HG02981 (cell line): ENCODE results near the gene SCRG1.

Experiments used
- ATAC-seq: cut with Tn5 transposase; IDR thresholded peaks from one replicate; pipeline ENCODE4 v1.9.1; 2021; ENCODE audit warnings: mild to moderate bottlenecking, moderate library complexity; ENCODE audit not compliant: unreplicated experiment

The SCRG1 gene

DNA sequence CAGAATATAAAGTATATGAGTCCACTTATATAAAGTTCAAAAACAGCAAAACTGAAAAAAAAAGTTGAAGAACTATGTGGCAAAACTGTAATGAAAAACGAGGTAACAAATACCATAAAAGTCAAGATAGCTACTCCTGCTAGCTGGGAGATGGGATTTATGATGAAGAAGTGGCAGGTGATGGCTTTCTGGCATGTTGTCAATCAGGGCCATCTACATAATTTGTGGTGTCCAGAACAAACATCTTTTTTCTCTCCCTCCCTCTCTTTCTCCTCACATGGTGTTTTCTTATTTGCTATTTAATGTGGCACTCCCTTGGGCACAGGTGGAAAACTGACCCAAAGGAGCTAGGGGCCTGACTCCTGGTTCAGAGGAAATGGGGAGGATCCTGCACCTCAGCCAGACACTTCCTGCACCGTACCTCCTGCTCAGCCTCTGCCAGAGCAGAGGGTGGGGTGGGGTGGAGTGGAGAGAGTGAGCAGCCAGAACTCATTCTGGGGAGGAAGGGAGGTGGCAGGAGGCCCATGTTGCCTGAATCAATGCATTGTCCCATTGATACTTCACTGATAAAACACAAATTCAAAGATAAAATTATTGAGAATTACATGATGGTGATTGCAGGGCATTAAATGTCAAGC is 33.4 kb downstream of the SCRG1 start:
- ATAC-seq: no peak

DNA sequence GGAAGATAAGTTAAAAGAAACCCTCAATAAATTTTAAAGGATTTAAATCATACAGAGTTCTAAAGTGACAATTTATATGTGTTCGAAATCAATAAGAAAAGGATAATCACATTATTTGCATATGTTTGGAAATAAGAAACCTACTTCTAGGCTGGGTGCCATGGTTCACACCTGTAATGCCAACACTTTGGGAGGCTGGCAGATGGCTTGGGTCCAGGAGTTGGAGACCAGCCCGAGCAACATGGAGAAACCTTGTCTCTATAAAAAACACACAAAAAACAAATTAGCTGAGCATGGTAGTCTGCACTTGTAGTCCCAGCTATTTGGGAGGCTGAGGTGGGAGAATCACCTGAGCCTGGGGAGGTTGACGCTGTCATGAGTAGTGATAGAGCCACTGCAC is 36.2 kb downstream of the SCRG1 start:
- no peak for ATAC-seq

DNA sequence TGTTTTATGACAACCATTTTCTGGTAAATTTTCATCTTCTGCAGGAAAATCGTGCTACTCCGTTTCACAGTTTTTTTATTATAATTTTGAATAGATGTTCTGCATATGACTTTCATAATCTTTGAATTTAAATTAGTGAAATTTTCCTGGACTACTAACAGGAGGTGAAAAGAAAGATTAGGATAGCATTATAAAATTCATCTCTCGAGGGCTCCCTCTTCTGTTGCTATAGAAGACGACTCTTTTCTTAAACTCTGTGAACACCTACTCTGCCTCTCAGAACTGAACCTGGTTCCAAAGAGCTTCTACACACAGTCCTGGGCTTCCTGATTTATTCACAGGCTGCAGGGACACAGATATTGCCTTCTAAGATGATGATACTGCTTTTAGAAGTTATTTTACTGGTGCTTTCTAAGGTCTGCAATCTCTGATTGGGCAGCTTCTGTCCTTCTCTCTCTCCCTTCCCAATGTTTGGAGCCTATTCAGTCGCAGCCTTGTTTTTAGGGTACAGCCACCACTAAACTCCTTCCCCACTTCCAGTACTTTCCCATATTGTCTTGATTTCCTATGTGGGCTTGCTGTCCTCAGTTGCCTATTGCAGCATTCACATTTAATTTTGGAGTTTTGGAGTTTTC is 38.2 kb downstream of the SCRG1 start:
- ATAC-seq: no peak

DNA sequence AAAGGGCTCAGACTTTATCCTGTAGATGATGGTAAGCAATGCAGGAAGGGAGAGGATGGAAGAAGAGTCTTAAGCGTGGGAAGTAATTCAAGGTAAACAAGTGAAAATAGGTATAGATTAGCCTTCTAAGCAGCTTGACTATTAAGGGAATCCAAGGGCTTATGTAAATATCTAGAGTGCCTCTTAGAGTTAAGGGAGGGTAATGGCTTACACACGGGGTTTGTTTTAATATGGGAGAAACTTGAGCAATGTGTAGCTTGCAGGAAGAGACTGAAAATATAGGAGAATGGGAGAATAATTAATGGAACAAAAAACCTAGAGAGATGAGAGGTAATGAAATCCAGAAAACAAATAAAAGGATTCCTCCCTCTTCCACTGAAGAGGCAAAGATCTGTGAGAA is 41.0 kb downstream of the SCRG1 start:
- no peak for ATAC-seq

GRCh38 chr4:173347467-173347866 is 51.4 kb downstream of the SCRG1 start:
- no peak for ATAC-seq

GRCh38 chr4:173346074-173346473 is 52.8 kb downstream of the SCRG1 start:
- ATAC-seq: no peak

DNA sequence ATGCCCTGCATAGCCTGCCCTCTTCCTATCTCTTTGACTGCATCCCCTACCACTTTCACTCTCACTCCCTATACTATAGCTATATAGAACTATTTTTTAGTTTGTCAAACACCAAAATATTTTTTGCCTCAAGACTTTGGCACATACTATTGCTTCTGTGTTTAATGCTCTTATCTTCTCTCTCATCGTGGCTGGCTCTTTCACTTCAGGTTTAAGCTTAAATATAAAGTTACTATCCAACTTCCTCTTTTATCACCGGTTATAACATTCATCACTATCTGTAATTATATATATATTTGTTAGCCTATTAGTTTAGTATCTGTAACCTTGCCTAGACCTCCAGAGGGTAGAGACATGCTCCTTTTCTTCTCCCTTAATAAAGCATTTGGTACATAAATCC is 53.3 kb downstream of the SCRG1 start:
- ATAC-seq: no peak

DNA sequence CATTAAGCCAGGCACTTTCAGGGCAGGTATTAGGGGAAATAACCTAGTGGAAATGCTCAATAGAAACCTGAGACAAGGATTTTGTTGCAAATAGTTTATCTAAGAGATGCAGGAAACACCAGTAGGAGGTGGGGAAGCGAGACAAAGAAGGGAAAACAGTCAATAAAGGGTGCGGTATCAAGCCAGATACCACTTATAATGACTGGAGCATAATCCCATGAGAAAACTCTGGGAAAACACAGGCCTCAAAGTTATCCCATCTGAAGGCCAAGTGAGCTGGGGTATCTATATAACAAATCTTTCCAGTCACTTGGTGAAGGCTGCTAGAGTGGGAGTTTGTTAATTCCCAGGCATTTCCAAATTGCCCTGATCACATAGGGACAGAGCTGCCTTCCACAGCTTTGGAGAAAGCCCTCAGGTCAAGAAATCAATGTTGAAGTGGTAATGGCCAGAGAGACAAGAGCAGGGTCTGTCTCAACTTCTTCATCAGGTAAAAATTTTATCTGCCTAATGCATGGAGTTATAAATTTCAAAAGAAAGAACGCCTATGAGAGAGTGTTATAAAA is 55.0 kb downstream of the SCRG1 start:
- no peak for ATAC-seq

DNA sequence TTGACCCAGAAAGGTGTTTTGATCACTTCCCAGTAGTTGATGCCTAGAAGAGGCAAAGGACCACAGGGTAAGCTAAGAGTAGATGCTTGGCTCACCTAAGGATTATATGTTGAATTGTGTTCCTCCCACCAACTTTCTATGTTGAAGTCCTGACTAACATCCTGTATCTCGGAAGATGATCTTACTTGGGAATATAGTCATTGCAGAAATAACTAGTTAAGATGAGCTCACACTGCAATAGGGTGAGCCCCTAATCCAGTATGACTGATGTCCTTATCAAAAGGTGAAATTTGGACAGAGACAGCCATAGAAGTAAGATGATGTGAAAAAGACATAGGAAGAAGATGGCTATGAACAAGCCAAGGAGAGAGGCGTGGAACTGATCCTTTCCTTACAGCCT is 61.5 kb downstream of the SCRG1 start:
- ATAC-seq: no peak

- peak; percentile 19 for ATAC-seq
Measured at GRCh38 chr4:173334891-173335752, 63.8 kb downstream of the SCRG1 start.
